ENCODE results near the gene PTPDC1. TPM values are rescaled to one million over a fixed set of nuclear protein-coding genes. Genes with fewer than 3 reads are reported as not detected.

The PTPDC1 gene
- total and polyA plus RNA-seq, 2 of the 8 experiments (the other 6 are each of a cell fraction or from before 2014, with no cell fraction given): 4.1 to 7.3 TPM

DNA sequence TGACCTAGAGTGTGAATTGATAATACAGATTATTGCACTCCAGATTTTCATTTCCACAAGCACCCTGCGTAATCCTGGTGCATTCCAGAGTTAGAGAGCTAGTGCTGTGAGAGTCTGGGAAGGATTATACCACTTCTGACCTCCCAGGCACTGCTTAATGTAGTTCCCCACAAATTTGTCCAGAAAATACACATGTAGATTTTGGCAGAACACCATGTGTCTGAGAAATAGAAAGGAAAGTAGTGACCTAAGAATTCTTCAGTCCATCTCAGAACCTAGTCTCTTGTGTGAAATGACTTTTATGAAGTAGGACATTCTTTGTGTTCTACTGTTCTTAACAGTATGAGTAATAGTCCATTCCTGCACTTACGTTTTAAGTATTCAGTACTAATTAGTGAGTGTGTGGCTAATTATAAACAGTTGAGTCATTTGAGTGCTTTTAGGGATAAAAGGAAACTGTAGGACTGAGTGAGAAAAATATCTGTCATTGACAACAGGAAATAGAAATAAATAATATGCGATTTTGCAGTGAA, 27.8 kb upstream of the PTPDC1 start:
- Histone ChIP-seq H4K20me1 (replicated peaks in 1 of 2; ENCODE audit: control insufficient read depth in 1 of 2, insufficient read depth in 2 of 2, low read length in 2 of 2) (no peaks in the 10 kb centered on the region), H3K27ac (ENCODE audit: low read depth, low read length) (no peak overlapping the region), H3K4me3 (ENCODE audit: extremely low read depth in 1 of 4, insufficient read depth in 2 of 4, low read depth in 3 of 4, low read length in 4 of 4) (no peak overlapping the region), H3K9me3 (ENCODE audit: insufficient read depth in 2 of 2, low read depth in 1 of 2, low read length in 1 of 2) (peaks cover 5 to 6% of the 10 kb centered on the region in 2 experiments; a peak in 3 of 4 replicates), H3K23ac (ENCODE audit: insufficient read length) (no peak overlapping the region), H3K14ac (ENCODE audit: insufficient read length) (no peak overlapping the region), H3K18ac (ENCODE audit: extremely low read depth, low read length) (no peak overlapping the region), H3K27me3 (replicated peaks in 1 of 4; ENCODE audit: control insufficient read depth in 3 of 4, extremely low read depth in 1 of 4, insufficient read depth in 3 of 4, low read length in 3 of 4) (no peaks in the 10 kb centered on the region), H3K79me1 (ENCODE audit: low read depth, low read length) (no peaks in the 10 kb centered on the region), H3K23me2 (ENCODE audit: low read depth, low read length) (no peaks in the 10 kb centered on the region), H2AFZ (ENCODE audit: low read length) (no peak overlapping the region), H4K91ac (replicated peaks; ENCODE audit: insufficient read length, low read length) (no peak overlapping the region), H2BK5ac (ENCODE audit: low read depth, low read length) (no peak overlapping the region), H3K56ac (replicated peaks; ENCODE audit: insufficient read length, low read depth, low read length) (no peak overlapping the region), H4K5ac (ENCODE audit: insufficient read length, low read depth, low read length) (no peak overlapping the region), H3K9ac (replicated peaks in 1 of 4; ENCODE audit: extremely low read depth in 1 of 4, low read depth in 3 of 4, low read length in 3 of 4) (no peak overlapping the region), H2BK120ac (replicated peaks; ENCODE audit: low read depth, low read length) (no peak overlapping the region), H4K8ac (ENCODE audit: extremely low read depth, insufficient read depth, low read length) (no peak overlapping the region), H3K4me1 (replicated peaks in 1 of 4; ENCODE audit: control insufficient read depth in 3 of 4, insufficient read depth in 4 of 4, low read length in 3 of 4) (no peaks in the 10 kb centered on the region), H3K36me3 (ENCODE audit: control insufficient read depth in 2 of 4, insufficient read depth in 4 of 4, low read length in 3 of 4) (no peaks in the 10 kb centered on the region; a peak in 1 of 8 replicates), H3K4ac (replicated peaks; ENCODE audit: insufficient read length, low read depth, low read length) (no peak overlapping the region), H2BK15ac (ENCODE audit: low read length) (no peak overlapping the region), H3K79me2 (ENCODE audit: control insufficient read depth in 1 of 2, insufficient read depth in 2 of 2, low read length in 2 of 2) (no peaks in the 10 kb centered on the region), H3K4me2 (ENCODE audit: insufficient read depth in 1 of 2, low read depth in 2 of 2, low read length in 2 of 2) (no peak overlapping the region), H2AK5ac (ENCODE audit: low read depth, low read length) (no peak overlapping the region), H2BK20ac (ENCODE audit: low read length) (no peak overlapping the region), H2BK12ac (ENCODE audit: low read depth, low read length) (no peak overlapping the region)
- TF ChIP-seq SIN3A (conservative IDR thresholded peaks at IDR 0.05 in 1 of 2, IDR thresholded peaks at IDR 0.05 in 1 of 2; ENCODE audit: low read depth in 1 of 2, low read length in 2 of 2) (no peak), MAFK (IDR thresholded peaks at IDR 0.05; ENCODE audit: low read depth, low read length) (no peak), SUZ12 (IDR thresholded peaks at IDR 0.05; ENCODE audit: low read length) (no peak)
- no peak for DNase-seq (ENCODE audit: low read depth in 1 of 2, low spot score in 2 of 2)
- 95% methylated on average over 3 of the region's 3 CpGs; no CpG with 5 or more reads in 1 of the 2 experiments for WGBS, 2 experiments (ENCODE audit: extremely low coverage in 1 of 2, insufficient coverage in 1 of 2, insufficient read length in 1 of 2, insufficient replicate concordance in 2 of 2, low coverage in 1 of 2, low lambda C conversion rate in 2 of 2, missing lambda C conversion rate in 1 of 2)
- ChIA-PET POLR2A (ENCODE audit: partially characterized antibody) (interaction anchor here (0.6 to 1.0 kb wide), 3 partner anchors 13 to 131 kb away, joined by 3 read pairs; no protein-coding TSS in a partner anchor), CTCF (ENCODE audit: partially characterized antibody) (interaction anchor here (0.6 to 2.0 kb wide), 5 partner anchors 10 to 157 kb away, joined by 3 to 7 read pairs (median 6); no protein-coding TSS in a partner anchor)
- FAIRE-seq: no peak
